HG02981 (cell line): ENCODE results near the gene SPOCK1.
A peak's percentile ranks its signal among the peaks of the same experiment; 100 is the strongest.
"Not testable (repeated sequence)": the region's sequence is repeated elsewhere in the genome, so short reads cannot be mapped to it uniquely, and the experiment has no call there.

Experiments
- ATAC-seq: cut with Tn5 transposase; IDR thresholded peaks from one replicate; pipeline ENCODE4 v1.9.1; 2021; ENCODE audit warnings: mild to moderate bottlenecking, moderate library complexity; ENCODE audit not compliant: unreplicated experiment

SPOCK1 gene

GRCh38 chr5:137498736-137499505 is at the start of gene SPOCK1:
TSS of gene SPOCK1 (minus strand) at chr5:137499326.
- ATAC-seq = peak; percentile 88

- ATAC-seq = no peak
These were observed 46.8 kb upstream of the SPOCK1 start for GRCh38 chr5:137545956-137546355.

- not testable (repeated sequence) for ATAC-seq
These were observed 36.3 kb upstream of the SPOCK1 start for GRCh38 chr5:137535449-137535848.

- no peak for ATAC-seq
These were observed 34.8 kb upstream of the SPOCK1 start for GRCh38 chr5:137533963-137534362.

- no peak for ATAC-seq
These were observed 32.1 kb upstream of the SPOCK1 start for GRCh38 chr5:137531266-137531665.

- no peak for ATAC-seq
These were observed 22.1 kb upstream of the SPOCK1 start for GRCh38 chr5:137521246-137521645.

GRCh38 chr5:137516961-137517360 is 17.8 kb upstream of the SPOCK1 start:
- no peak for ATAC-seq

- ATAC-seq = no peak
These were observed 17.2 kb upstream of the SPOCK1 start for GRCh38 chr5:137516251-137516797.

- no peak for ATAC-seq
These were observed 16.1 kb upstream of the SPOCK1 start for GRCh38 chr5:137515238-137515637.

GRCh38 chr5:137510671-137511070 is 11.5 kb upstream of the SPOCK1 start:
- no peak for ATAC-seq

GRCh38 chr5:137507150-137507549 is 8.0 kb upstream of the SPOCK1 start:
- no peak for ATAC-seq

- ATAC-seq = no peak
These were observed 7.2 kb upstream of the SPOCK1 start for GRCh38 chr5:137506296-137506695.

GRCh38 chr5:137504916-137505315 is 5.8 kb upstream of the SPOCK1 start:
- ATAC-seq = no peak

- ATAC-seq = no peak
These were observed 4.3 kb upstream of the SPOCK1 start for GRCh38 chr5:137503456-137503855.

- no peak for ATAC-seq
These were observed 3.5 kb upstream of the SPOCK1 start for GRCh38 chr5:137502632-137503031.

- ATAC-seq = no peak
These were observed 2.8 kb upstream of the SPOCK1 start for GRCh38 chr5:137501846-137502406.

- no peak for ATAC-seq
These were observed 2.1 kb upstream of the SPOCK1 start for GRCh38 chr5:137501226-137501625.

GRCh38 chr5:137500615-137501225 is 1.6 kb upstream of the SPOCK1 start:
- ATAC-seq = no peak

- ATAC-seq = not testable (repeated sequence)
These were observed 351 bp upstream of the SPOCK1 start for GRCh38 chr5:137499506-137499847.

GRCh38 chr5:137498301-137498735 is 808 bp downstream of the SPOCK1 start:
- no peak for ATAC-seq

GRCh38 chr5:137497396-137498290 is 1.5 kb downstream of the SPOCK1 start:
- ATAC-seq = no peak
